ENCODE data around the gene ST6GALNAC6. TPM values are rescaled to one million over a fixed set of nuclear protein-coding genes. Genes with fewer than 3 reads are reported as not detected.

The ST6GALNAC6 gene
- total RNA-seq, 1 donor from 2014 or later = 80.0 TPM

DNA sequence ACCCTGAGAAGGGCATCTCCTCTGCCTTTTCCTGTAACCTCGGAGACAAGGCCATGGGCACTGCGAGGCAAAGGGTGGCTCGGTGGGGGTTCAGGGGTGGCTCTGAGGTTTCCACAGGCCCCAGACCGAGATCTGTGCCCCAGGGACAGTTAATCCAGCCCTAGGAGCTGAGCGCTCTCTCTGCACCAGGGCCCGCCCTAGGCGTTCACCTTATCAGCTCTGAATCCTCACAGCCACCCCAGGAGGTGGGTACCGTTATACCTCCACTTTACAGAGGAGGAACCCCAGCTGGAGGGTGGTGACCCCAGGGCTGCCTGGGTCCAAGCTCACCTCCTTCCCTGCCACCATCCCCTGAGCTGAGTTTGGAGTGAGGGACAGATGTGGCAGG lies 42.7 kb downstream of the ST6GALNAC6 start:
- Mint-ChIP-seq H3K27me3 (ENCODE audit: unreplicated experiment) (peaks cover 10% of the 10 kb centered on the region), H3K4me3 (ENCODE audit: unreplicated experiment) (no peak overlapping the region), H3K4me1 (ENCODE audit: unreplicated experiment) (peaks cover 59% of the 10 kb centered on the region), H3K9me3 (ENCODE audit: unreplicated experiment) (no peaks in the 10 kb centered on the region), H3K36me3 (ENCODE audit: low read depth, unreplicated experiment) (no peaks in the 10 kb centered on the region), H3K27ac (ENCODE audit: unreplicated experiment) (no peak overlapping the region)
- TF ChIP-seq, protein P1, sequence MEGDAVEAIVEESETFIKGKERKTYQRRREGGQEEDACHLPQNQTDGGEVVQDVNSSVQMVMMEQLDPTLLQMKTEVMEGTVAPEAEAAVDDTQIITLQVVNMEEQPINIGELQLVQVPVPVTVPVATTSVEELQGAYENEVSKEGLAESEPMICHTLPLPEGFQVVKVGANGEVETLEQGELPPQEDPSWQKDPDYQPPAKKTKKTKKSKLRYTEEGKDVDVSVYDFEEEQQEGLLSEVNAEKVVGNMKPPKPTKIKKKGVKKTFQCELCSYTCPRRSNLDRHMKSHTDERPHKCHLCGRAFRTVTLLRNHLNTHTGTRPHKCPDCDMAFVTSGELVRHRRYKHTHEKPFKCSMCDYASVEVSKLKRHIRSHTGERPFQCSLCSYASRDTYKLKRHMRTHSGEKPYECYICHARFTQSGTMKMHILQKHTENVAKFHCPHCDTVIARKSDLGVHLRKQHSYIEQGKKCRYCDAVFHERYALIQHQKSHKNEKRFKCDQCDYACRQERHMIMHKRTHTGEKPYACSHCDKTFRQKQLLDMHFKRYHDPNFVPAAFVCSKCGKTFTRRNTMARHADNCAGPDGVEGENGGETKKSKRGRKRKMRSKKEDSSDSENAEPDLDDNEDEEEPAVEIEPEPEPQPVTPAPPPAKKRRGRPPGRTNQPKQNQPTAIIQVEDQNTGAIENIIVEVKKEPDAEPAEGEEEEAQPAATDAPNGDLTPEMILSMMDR (IDR thresholded peaks at IDR 0.05; ENCODE audit: unreplicated experiment) = no peak
- no peak for DNase-seq (ENCODE audit: low spot score)

DNA sequence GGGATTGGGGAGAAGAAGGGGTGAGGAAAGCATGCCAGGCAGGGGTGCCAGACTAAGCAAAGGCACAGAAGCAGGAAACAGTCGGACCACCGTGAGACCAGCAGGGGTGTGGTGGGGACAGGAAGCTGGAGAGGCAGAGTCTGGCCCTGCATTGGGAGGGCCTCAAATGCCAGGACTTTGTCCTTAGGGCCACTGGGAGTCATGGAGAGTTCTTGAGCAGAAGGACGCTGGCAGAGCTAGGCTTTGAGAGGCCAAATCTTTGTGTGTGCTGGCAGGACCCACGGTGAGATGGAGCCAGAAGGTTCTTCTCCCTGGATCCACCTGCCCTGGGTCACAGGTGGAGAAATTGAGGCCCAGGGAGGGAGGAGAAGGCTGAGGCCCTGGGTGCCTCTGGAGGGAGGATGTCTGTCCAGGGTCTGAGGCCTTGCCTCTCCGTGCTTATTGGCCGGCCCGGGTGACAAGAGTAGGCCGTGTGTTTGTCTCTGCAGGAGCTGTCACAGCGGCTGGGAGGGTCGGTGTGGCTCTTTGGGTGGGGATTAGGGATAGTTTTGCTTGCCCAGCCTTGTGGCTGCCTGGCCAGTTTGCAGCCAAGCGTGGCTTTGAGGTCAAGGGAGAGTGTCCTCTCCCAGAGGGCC lies 43.2 kb downstream of the ST6GALNAC6 start:
- TF ChIP-seq, protein P1 (IDR thresholded peaks at IDR 0.05; ENCODE audit: unreplicated experiment) = no peak
- no peaks in the 10 kb centered on the region for H3K36me3 Mint-ChIP-seq (ENCODE audit: low read depth, unreplicated experiment)
- H3K4me3 Mint-ChIP-seq (ENCODE audit: unreplicated experiment) = no peak overlapping the region
- DNase-seq (ENCODE audit: low spot score) = no peak
- H3K9me3 Mint-ChIP-seq (ENCODE audit: unreplicated experiment) = no peaks in the 10 kb centered on the region
- H3K27ac Mint-ChIP-seq (ENCODE audit: unreplicated experiment) = no peak overlapping the region
- peaks cover 6% of the 10 kb centered on the region for H3K27me3 Mint-ChIP-seq (ENCODE audit: unreplicated experiment)
- peaks cover 56% of the 10 kb centered on the region for H3K4me1 Mint-ChIP-seq (ENCODE audit: unreplicated experiment)

DNA sequence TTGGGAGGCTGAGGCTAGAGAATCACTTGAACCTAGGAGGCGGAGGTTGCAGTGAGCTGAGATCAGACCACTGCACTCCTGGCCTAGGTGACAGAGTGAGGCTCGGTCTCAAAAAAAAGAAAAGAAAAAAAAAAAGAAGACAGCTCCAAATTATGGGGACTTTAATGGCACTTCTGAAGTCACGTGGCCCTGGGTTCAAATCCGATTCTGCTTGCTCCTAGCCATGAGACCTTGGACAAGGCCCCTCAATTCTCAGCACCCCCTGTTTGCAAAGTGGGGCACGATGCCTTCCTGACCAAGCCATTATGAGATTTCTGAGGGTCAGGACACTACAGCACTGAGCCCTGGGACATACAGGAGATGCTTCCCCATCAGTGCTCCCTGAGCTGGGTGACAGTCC lies 43.9 kb downstream of the ST6GALNAC6 start:
- H3K4me3 Mint-ChIP-seq (ENCODE audit: unreplicated experiment) = no peak overlapping the region
- peaks cover 5% of the 10 kb centered on the region for H3K27me3 Mint-ChIP-seq (ENCODE audit: unreplicated experiment)
- peaks cover 5% of the 10 kb centered on the region for H3K36me3 Mint-ChIP-seq (ENCODE audit: low read depth, unreplicated experiment)
- H3K9me3 Mint-ChIP-seq (ENCODE audit: unreplicated experiment) = peaks cover 2% of the 10 kb centered on the region
- TF ChIP-seq, protein P1 (IDR thresholded peaks at IDR 0.05; ENCODE audit: unreplicated experiment) = no peak
- DNase-seq (ENCODE audit: low spot score) = no peak
- peak overlapping the region; percentile 77 for H3K27ac Mint-ChIP-seq (ENCODE audit: unreplicated experiment)
- H3K4me1 Mint-ChIP-seq (ENCODE audit: unreplicated experiment) = peaks cover 50% of the 10 kb centered on the region

DNA sequence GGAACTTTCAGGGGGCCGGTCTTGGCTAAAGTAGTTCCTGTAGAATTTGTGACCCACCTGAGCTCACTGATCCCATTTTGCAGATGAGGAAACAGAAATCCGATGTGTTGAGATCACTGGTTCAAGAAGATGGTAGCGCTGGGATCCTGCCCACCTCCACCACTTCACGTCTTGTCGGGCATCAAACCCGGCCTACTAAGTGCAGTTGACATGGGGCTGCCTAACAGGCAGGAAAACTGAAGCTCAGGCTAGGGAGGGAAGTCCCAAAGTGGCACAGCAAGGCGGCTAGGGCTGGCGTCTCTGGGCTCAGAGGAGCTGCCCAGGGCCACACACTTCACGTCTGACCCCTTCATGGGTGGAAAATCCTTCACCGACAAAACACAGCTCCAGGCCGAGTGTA lies 44.4 kb downstream of the ST6GALNAC6 start:
- peaks cover 47% of the 10 kb centered on the region for H3K4me1 Mint-ChIP-seq (ENCODE audit: unreplicated experiment)
- H3K27me3 Mint-ChIP-seq (ENCODE audit: unreplicated experiment) = peaks cover 5% of the 10 kb centered on the region
- H3K27ac Mint-ChIP-seq (ENCODE audit: unreplicated experiment) = peak overlapping the region; percentile 77
- H3K4me3 Mint-ChIP-seq (ENCODE audit: unreplicated experiment) = no peak overlapping the region
- peaks cover 5% of the 10 kb centered on the region for H3K9me3 Mint-ChIP-seq (ENCODE audit: unreplicated experiment)
- peaks cover 8% of the 10 kb centered on the region for H3K36me3 Mint-ChIP-seq (ENCODE audit: low read depth, unreplicated experiment)
- TF ChIP-seq, protein P1 (IDR thresholded peaks at IDR 0.05; ENCODE audit: unreplicated experiment) = no peak
- DNase-seq (ENCODE audit: low spot score) = no peak

DNA sequence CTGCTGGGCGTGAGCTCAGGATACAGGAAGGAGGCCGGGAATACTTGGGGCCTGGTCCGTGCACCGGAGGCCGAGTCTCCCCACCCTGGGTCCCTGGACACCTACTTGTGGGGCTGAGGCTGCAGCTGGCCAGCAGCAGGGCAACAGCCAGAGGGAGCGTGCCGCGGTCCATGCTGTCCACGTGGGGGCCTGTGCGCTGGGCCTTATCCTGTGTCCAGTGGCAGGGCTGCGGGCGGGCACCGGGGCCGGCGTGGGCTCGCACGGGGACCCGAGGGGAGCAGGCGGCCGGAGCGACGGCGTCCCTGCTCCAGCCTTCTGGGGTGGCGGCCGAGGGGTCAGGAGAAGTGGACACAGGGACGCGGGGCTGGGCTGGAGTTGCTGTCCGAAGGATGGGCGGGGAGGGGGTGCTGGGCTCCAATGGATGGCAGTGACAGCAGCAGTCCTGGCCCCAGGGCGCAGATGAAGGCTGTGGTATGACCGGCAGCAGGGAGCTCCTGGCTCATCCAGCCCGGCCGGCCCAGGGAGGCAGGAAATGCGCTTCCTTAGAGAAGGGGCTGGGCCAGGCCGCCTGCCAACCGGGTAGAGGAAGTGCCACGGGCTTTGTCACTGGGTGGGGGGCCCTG lies 45.1 kb downstream of the ST6GALNAC6 start, which contains the start of gene ENG:
TSS of gene ENG (minus strand) at position 475 of the 623 bp plus-strand sequence. CDS start at position 172, 303 bp downstream.
- Mint-ChIP-seq H3K9me3 (ENCODE audit: unreplicated experiment) (peaks cover 7% of the 10 kb centered on the region), H3K4me1 (ENCODE audit: unreplicated experiment) (peaks cover 49% of the 10 kb centered on the region), H3K36me3 (ENCODE audit: low read depth, unreplicated experiment) (peaks cover 13% of the 10 kb centered on the region), H3K27ac (ENCODE audit: unreplicated experiment) (peak within 1 kb of the TSS; percentile 84), H3K27me3 (ENCODE audit: unreplicated experiment) (peaks cover 6% of the 10 kb centered on the region), H3K4me3 (ENCODE audit: unreplicated experiment) (peak within 1 kb of the TSS; percentile 88)
- TF ChIP-seq, protein P1 (IDR thresholded peaks at IDR 0.05; ENCODE audit: unreplicated experiment) = no peak
- DNase-seq (ENCODE audit: low spot score) = peak; percentile 60
